DND-41 (cell line): ENCODE data around the gene THSD4.

Experiments used
- ATAC-seq: fragments of 200-7000 bp; cut with Tn5 transposase; 3 replicates; pipeline ENCODE4 v1.9.1; 2021; ENCODE audit warnings: low read depth; ENCODE audit not compliant: insufficient read depth
- DNase-seq: peaks from one replicate; pipeline ENCODE4 v3.0.0-alpha.2; 2020
- H2AFZ ChIP-seq: 2 replicates; pipeline ENCODE4 v1.6.0; 2012; ENCODE audit warnings: low read depth, low read length
- H3K27ac ChIP-seq: 2 replicates; pipeline ENCODE4 v1.5.1; 2012; ENCODE audit warnings: low read length, inconsistent platforms
- H3K27me3 ChIP-seq: fragments of 200-600 bp; sonication (generic); 2 replicates; pipeline ENCODE4 v1.6.0; 2012; ENCODE audit warnings: low read length, mild to moderate bottlenecking, inconsistent platforms; ENCODE audit not compliant: insufficient read depth, poor library complexity
- H3K36me3 ChIP-seq: 2 replicates; pipeline ENCODE4 v1.5.1; 2012; ENCODE audit warnings: low read length, inconsistent platforms; ENCODE audit not compliant: insufficient read depth
- H3K4me1 ChIP-seq: 2 replicates; pipeline ENCODE4 v1.5.1; 2012; ENCODE audit warnings: mild to moderate bottlenecking, low read length; ENCODE audit not compliant: insufficient read depth
- H3K4me2 ChIP-seq: 2 replicates; pipeline ENCODE4 v1.6.0; 2012; ENCODE audit warnings: mild to moderate bottlenecking, moderate library complexity, low read length, inconsistent platforms; ENCODE audit not compliant: insufficient read depth
- H3K4me3 ChIP-seq, 2 experiments: fragments of 200-600 bp in 1 of 2; shearing (Covaris generic) in 1 of 2; 2 replicates each; pipeline ENCODE4 v1.5.1; 2012 to 2016; ENCODE audit warnings: inconsistent platforms in 2 of 2, low read length in 2 of 2, mild to moderate bottlenecking in 2 of 2, low read depth in 1 of 2, moderate library complexity in 1 of 2
- H3K79me2 ChIP-seq: 2 replicates; pipeline ENCODE4 v1.6.0; 2012; ENCODE audit warnings: low read length, inconsistent platforms; ENCODE audit not compliant: insufficient read depth
- H3K9ac ChIP-seq: 2 replicates; pipeline ENCODE4 v1.6.0; 2012; ENCODE audit warnings: low read depth, mild to moderate bottlenecking, inconsistent platforms, low read length, moderate library complexity
- H3K9me3 ChIP-seq: 2 replicates; pipeline ENCODE4 v1.5.1; 2012; ENCODE audit warnings: low read length, moderate library complexity, mild to moderate bottlenecking, inconsistent platforms; ENCODE audit not compliant: insufficient read depth, severe bottlenecking
- H4K20me1 ChIP-seq: 2 replicates; pipeline ENCODE4 v1.6.0; 2012; ENCODE audit warnings: low read length; ENCODE audit not compliant: insufficient read depth
- EZH2 ChIP-seq: IDR thresholded peaks from 3 replicates; pipeline ENCODE4 v1.6.1; 2012; ENCODE audit warnings: borderline replicate concordance, low read depth, mild to moderate bottlenecking, moderate library complexity, low read length, inconsistent platforms; ENCODE audit not compliant: severe bottlenecking
- TF ChIP-seq, protein P1 (sequence below): IDR thresholded peaks from 2 replicates; pipeline ENCODE4 v1.5.1; 2012; ENCODE audit warnings: borderline replicate concordance, low read length, moderate library complexity, mild to moderate bottlenecking; ENCODE audit not compliant: poor library complexity, severe bottlenecking; ENCODE audit errors: extremely low read depth

THSD4 gene

DNA sequence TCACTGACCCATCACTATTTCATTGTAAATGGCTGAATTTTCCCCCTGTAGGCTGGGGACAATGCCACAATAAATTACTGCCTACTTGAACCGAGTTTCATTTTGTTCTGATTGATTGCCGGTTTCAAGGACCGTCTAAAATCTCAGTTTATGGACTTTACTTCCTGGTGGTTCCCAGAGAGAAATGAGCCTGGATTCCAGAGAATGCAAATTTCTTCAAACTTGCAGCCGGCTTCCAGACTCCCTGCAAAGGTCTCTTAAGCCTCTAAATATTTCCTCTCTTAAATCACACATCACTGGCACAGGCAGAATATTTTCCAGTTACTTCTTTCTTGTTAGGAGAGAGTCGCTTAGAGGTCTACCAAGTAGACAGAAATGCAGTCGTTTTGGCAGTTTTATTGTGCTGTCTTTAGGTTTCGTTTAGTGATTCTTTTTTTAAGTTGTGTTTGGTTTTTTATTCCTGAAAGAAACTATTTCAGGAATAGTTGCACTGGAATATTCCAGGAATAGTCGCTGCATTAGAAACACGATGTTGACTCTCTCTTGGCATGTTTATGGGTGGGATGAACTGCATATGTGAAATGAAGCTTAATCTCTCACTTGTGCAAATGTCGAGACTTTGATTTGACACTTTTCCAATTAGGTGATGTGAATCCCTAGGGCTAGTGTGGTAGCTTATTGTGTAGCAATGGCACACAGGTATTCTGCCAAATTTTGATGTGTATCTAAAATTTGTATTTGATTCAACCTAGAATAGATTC is 411.0 kb downstream of the THSD4 start:
- Histone ChIP-seq H3K4me3 (no peak overlapping the region), H3K27me3 (peaks cover 8% of the 10 kb centered on the region)

DNA sequence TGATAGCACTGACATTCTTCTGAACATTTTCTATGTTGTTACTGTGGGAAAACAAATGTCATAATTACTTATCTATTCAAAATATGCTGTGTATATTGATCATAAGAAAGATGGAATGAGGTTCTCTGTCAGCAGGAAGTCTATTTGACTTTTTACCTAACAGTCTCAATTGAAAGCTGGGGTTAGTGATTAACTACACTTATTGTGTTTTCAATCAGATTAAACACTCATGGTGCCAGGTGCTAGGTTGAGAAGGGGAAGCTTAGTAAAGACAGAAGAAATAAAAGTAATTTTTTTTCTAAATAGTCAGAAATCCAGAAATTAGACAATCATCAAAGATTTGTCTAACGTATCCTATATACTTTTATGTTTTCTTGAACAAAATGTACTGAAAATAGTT is 414.1 kb downstream of the THSD4 start:
- no peak overlapping the region for H3K27ac ChIP-seq
- TF ChIP-seq, protein P1, sequence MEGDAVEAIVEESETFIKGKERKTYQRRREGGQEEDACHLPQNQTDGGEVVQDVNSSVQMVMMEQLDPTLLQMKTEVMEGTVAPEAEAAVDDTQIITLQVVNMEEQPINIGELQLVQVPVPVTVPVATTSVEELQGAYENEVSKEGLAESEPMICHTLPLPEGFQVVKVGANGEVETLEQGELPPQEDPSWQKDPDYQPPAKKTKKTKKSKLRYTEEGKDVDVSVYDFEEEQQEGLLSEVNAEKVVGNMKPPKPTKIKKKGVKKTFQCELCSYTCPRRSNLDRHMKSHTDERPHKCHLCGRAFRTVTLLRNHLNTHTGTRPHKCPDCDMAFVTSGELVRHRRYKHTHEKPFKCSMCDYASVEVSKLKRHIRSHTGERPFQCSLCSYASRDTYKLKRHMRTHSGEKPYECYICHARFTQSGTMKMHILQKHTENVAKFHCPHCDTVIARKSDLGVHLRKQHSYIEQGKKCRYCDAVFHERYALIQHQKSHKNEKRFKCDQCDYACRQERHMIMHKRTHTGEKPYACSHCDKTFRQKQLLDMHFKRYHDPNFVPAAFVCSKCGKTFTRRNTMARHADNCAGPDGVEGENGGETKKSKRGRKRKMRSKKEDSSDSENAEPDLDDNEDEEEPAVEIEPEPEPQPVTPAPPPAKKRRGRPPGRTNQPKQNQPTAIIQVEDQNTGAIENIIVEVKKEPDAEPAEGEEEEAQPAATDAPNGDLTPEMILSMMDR: no peak
- TF ChIP-seq EZH2: no peak
- H2AFZ ChIP-seq: no peak overlapping the region
- no peaks in the 10 kb centered on the region for H3K4me1 ChIP-seq
- ATAC-seq: no peak
- H4K20me1 ChIP-seq: no peaks in the 10 kb centered on the region
- no peaks in the 10 kb centered on the region for H3K79me2 ChIP-seq
- H3K27me3 ChIP-seq: peaks cover 11% of the 10 kb centered on the region
- DNase-seq: no peak
- no peak overlapping the region for H3K4me3 ChIP-seq
- H3K9me3 ChIP-seq: no peaks in the 10 kb centered on the region
- H3K36me3 ChIP-seq: no peaks in the 10 kb centered on the region
- no peak overlapping the region for H3K4me2 ChIP-seq
- no peak overlapping the region for H3K9ac ChIP-seq

More for the DNA sequence above, 411.0 kb downstream of the THSD4 start:
- Histone ChIP-seq H3K9ac (no peak overlapping the region), H3K27ac (no peak overlapping the region), H3K9me3 (no peaks in the 10 kb centered on the region), H3K4me1 (no peaks in the 10 kb centered on the region), H3K79me2 (no peaks in the 10 kb centered on the region), H3K36me3 (no peaks in the 10 kb centered on the region), H3K4me2 (no peak overlapping the region), H2AFZ (no peak overlapping the region), H4K20me1 (no peaks in the 10 kb centered on the region)
- ATAC-seq (no peak), DNase-seq (no peak)
- TF ChIP-seq, protein P1: no peak
- TF ChIP-seq EZH2: no peak

DNA sequence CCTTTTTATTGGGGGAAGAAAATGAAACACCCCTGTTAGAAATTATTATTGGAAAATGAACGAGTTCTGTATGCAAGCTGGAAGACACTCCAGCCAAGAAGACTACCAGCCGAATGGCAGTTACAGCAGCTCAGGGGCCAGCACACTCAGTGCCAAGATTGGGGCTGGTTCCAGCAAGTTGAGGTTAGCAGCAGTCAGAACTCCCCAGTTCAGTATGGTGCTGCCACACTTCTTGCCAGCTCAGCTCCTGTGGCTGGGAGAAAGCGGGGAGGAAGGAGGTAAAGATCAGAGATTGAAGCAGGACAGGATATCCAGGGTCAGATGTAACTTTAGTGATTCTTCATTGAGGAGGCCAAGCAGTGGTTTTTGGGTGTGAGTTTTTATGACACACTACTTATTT is 414.8 kb downstream of the THSD4 start:
- Histone ChIP-seq H3K36me3 (no peaks in the 10 kb centered on the region), H3K9ac (no peak overlapping the region), H3K4me3 (no peak overlapping the region), H3K4me2 (no peak overlapping the region), H2AFZ (no peak overlapping the region), H3K79me2 (no peaks in the 10 kb centered on the region), H3K4me1 (no peaks in the 10 kb centered on the region), H3K27me3 (peaks cover 11% of the 10 kb centered on the region), H3K9me3 (no peaks in the 10 kb centered on the region), H4K20me1 (no peaks in the 10 kb centered on the region), H3K27ac (no peak overlapping the region)
- ATAC-seq (no peak), DNase-seq (no peak)
- TF ChIP-seq EZH2: no peak
- TF ChIP-seq, protein P1: no peak
